DOHH2 (cell line): ENCODE results near the gene CDKAL1.

ENCODE experiments used
- H3F3A ChIP-seq: fragments of 200-600 bp; sonication (generic), shearing (Covaris generic); 2 replicates; pipeline ENCODE4 v1.6.0; 2016; ENCODE audit warnings: antibody characterized with exemption, mild to moderate bottlenecking; ENCODE audit not compliant: control insufficient read depth, insufficient read depth
- H3K27ac ChIP-seq: fragments of 200-600 bp; sonication (generic); 2 replicates; pipeline ENCODE4 v1.5.1; 2014; ENCODE audit warnings: low read depth, mild to moderate bottlenecking, low read length, moderate library complexity
- H3K27me3 ChIP-seq: fragments of 200-600 bp; sonication (generic); 2 replicates; pipeline ENCODE4 v1.6.1; 2014; ENCODE audit warnings: mild to moderate bottlenecking, low read length, mixed read lengths; ENCODE audit not compliant: control insufficient read depth
- H3K36me3 ChIP-seq: fragments of 200-600 bp; sonication (generic); 2 replicates; pipeline ENCODE4 v1.6.1; 2014; ENCODE audit warnings: mild to moderate bottlenecking, low read length, moderate library complexity, mixed read lengths; ENCODE audit not compliant: control insufficient read depth
- H3K4me1 ChIP-seq: fragments of 200-600 bp; sonication (generic); 2 replicates; pipeline ENCODE4 v1.6.1; 2014; ENCODE audit warnings: mild to moderate bottlenecking, low read length, mixed read lengths; ENCODE audit not compliant: control insufficient read depth
- H3K4me2 ChIP-seq: fragments of 200-600 bp; sonication (generic); 2 replicates; pipeline ENCODE4 v1.6.0; 2014; ENCODE audit warnings: mild to moderate bottlenecking, low read length, moderate library complexity
- H3K4me3 ChIP-seq: fragments of 200-600 bp; sonication (generic); 2 replicates; pipeline ENCODE4 v1.5.1; 2014; ENCODE audit warnings: mild to moderate bottlenecking, low read length, mixed read lengths
- H3K79me2 ChIP-seq: fragments of 200-600 bp; sonication (generic); 2 replicates; pipeline ENCODE4 v1.6.1; 2014; ENCODE audit warnings: mild to moderate bottlenecking, low read length, mixed read lengths; ENCODE audit not compliant: control insufficient read depth
- H3K9me2 ChIP-seq: fragments of 200-600 bp; sonication (generic); replicated peaks from 2 replicates; pipeline ENCODE4 v1.6.1; 2014; ENCODE audit warnings: mild to moderate bottlenecking, low read length, mixed read lengths; ENCODE audit not compliant: control insufficient read depth
- H3K9me3 ChIP-seq: fragments of 200-600 bp; sonication (generic); 2 replicates; pipeline ENCODE4 v1.6.1; 2014; ENCODE audit warnings: antibody characterized with exemption, low read length, mixed read lengths; ENCODE audit not compliant: control insufficient read depth, insufficient read depth
- H4K20me1 ChIP-seq: fragments of 200-600 bp; sonication (generic); 2 replicates; pipeline ENCODE4 v1.6.0; 2014; ENCODE audit warnings: low read depth, mild to moderate bottlenecking, antibody characterized with exemption, low read length, moderate library complexity; ENCODE audit not compliant: control insufficient read depth, insufficient read depth
- CTCF ChIP-seq: fragments of 200-600 bp; sonication (generic); IDR thresholded peaks from one replicate; pipeline ENCODE4 v1.5.1; 2014; ENCODE audit warnings: antibody characterized with exemption, mild to moderate bottlenecking, low read depth, low read length; ENCODE audit not compliant: poor library complexity, severe bottlenecking
- EZH2phosphoT487 ChIP-seq: fragments of 200-600 bp; sonication (generic); IDR thresholded peaks from 2 replicates; pipeline ENCODE4 v1.6.1; 2017; ENCODE audit warnings: borderline replicate concordance, mild to moderate bottlenecking, antibody characterized with exemption, low read length, moderate library complexity, mixed read lengths

CDKAL1 gene

GRCh38 chr6:21271428-21272155 lies 737.3 kb downstream of the CDKAL1 start:
- H3K79me2 ChIP-seq = no peaks in the 10 kb centered on the region
- H3F3A ChIP-seq = no peaks in the 10 kb centered on the region
- H3K4me3 ChIP-seq = no peak overlapping the region
- no peaks in the 10 kb centered on the region for H4K20me1 ChIP-seq
- no peaks in the 10 kb centered on the region for H3K36me3 ChIP-seq
- H3K4me2 ChIP-seq = no peak overlapping the region
- no peaks in the 10 kb centered on the region for H3K9me2 ChIP-seq
- no peaks in the 10 kb centered on the region for H3K9me3 ChIP-seq
- no peaks in the 10 kb centered on the region for H3K4me1 ChIP-seq
- no peaks in the 10 kb centered on the region for H3K27me3 ChIP-seq
- no peak for TF ChIP-seq CTCF
- TF ChIP-seq EZH2phosphoT487 = no peak
- H3K27ac ChIP-seq = no peak overlapping the region

GRCh38 chr6:21273451-21273850 lies 739.2 kb downstream of the CDKAL1 start:
- Histone ChIP-seq H4K20me1 (no peaks in the 10 kb centered on the region), H3K9me3 (no peaks in the 10 kb centered on the region), H3K79me2 (no peaks in the 10 kb centered on the region), H3F3A (no peaks in the 10 kb centered on the region), H3K27ac (no peak overlapping the region), H3K36me3 (no peaks in the 10 kb centered on the region), H3K4me2 (no peak overlapping the region), H3K4me3 (no peak overlapping the region), H3K9me2 (no peaks in the 10 kb centered on the region), H3K4me1 (no peaks in the 10 kb centered on the region), H3K27me3 (no peaks in the 10 kb centered on the region)
- TF ChIP-seq EZH2phosphoT487 (no peak), CTCF (no peak)

- Histone ChIP-seq H3K4me1 (no peaks in the 10 kb centered on the region), H3K9me3 (no peaks in the 10 kb centered on the region), H4K20me1 (no peaks in the 10 kb centered on the region), H3K9me2 (no peaks in the 10 kb centered on the region), H3F3A (no peaks in the 10 kb centered on the region), H3K4me3 (no peak overlapping the region), H3K4me2 (no peak overlapping the region), H3K79me2 (no peaks in the 10 kb centered on the region), H3K27ac (no peak overlapping the region), H3K27me3 (no peaks in the 10 kb centered on the region), H3K36me3 (no peaks in the 10 kb centered on the region)
- no peak for TF ChIP-seq CTCF
- TF ChIP-seq EZH2phosphoT487 = no peak
These were observed 740.6 kb downstream of the CDKAL1 start for GRCh38 chr6:21274851-21275250.
